ENCODE data around the gene SUGCT.

Gene SUGCT

GRCh38 chr7:40739257-40739656, 604.5 kb downstream of the SUGCT start:
- H3K27ac ChIP-seq = no peak overlapping the region
- DNase-seq (ENCODE audit: low read depth, low spot score) = no peak

- no peak for DNase-seq (ENCODE audit: low read depth, low spot score)
- no peak overlapping the region for H3K27ac ChIP-seq
Measured at GRCh38 chr7:40742270-40742669, 607.5 kb downstream of the SUGCT start.

- H3K27ac ChIP-seq = no peak overlapping the region
- DNase-seq (ENCODE audit: low read depth, low spot score) = no peak
Measured at GRCh38 chr7:40746841-40747556, 612.2 kb downstream of the SUGCT start.

- DNase-seq (ENCODE audit: low read depth, low spot score) = no peak
- H3K27ac ChIP-seq = no peak overlapping the region
Measured at GRCh38 chr7:40747856-40748255, 613.1 kb downstream of the SUGCT start.

- DNase-seq (ENCODE audit: low read depth, low spot score) = no peak
- no peak overlapping the region for H3K27ac ChIP-seq
Measured at GRCh38 chr7:40749877-40750276, 615.1 kb downstream of the SUGCT start.

- DNase-seq (ENCODE audit: low read depth, low spot score) = no peak
- H3K27ac ChIP-seq = no peak overlapping the region
Measured at GRCh38 chr7:40753455-40753854, 618.6 kb downstream of the SUGCT start.

GRCh38 chr7:40755438-40755837, 620.6 kb downstream of the SUGCT start:
- no peak overlapping the region for H3K27ac ChIP-seq
- DNase-seq (ENCODE audit: low read depth, low spot score) = no peak

GRCh38 chr7:40757109-40757508, 622.3 kb downstream of the SUGCT start:
- no peak for DNase-seq (ENCODE audit: low read depth, low spot score)
- no peak overlapping the region for H3K27ac ChIP-seq

- no peak for DNase-seq (ENCODE audit: low read depth, low spot score)
- no peak overlapping the region for H3K27ac ChIP-seq
Measured at GRCh38 chr7:40758590-40758989, 623.8 kb downstream of the SUGCT start.

GRCh38 chr7:40760293-40760964, 625.6 kb downstream of the SUGCT start:
- DNase-seq (ENCODE audit: low read depth, low spot score) = no peak
- H3K27ac ChIP-seq = no peak overlapping the region

GRCh38 chr7:40760987-40761386, 626.2 kb downstream of the SUGCT start:
- no peak for DNase-seq (ENCODE audit: low read depth, low spot score)
- H3K27ac ChIP-seq = no peak overlapping the region

- H3K27ac ChIP-seq = no peak overlapping the region
- DNase-seq (ENCODE audit: low read depth, low spot score) = no peak
Measured at GRCh38 chr7:40761762-40762560, 627.2 kb downstream of the SUGCT start.

GRCh38 chr7:40763319-40764287, 628.8 kb downstream of the SUGCT start:
- H3K27ac ChIP-seq = no peak overlapping the region
- no peak for DNase-seq (ENCODE audit: low read depth, low spot score)

GRCh38 chr7:40765639-40766038, 630.8 kb downstream of the SUGCT start:
- H3K27ac ChIP-seq = no peak overlapping the region
- no peak for DNase-seq (ENCODE audit: low read depth, low spot score)

- no peak overlapping the region for H3K27ac ChIP-seq
- DNase-seq (ENCODE audit: low read depth, low spot score) = no peak
Measured at GRCh38 chr7:40772096-40772495, 637.3 kb downstream of the SUGCT start.

- H3K27ac ChIP-seq = no peak overlapping the region
- DNase-seq (ENCODE audit: low read depth, low spot score) = no peak
Measured at GRCh38 chr7:40773656-40774055, 638.9 kb downstream of the SUGCT start.

GRCh38 chr7:40775877-40776276, 641.1 kb downstream of the SUGCT start:
- no peak overlapping the region for H3K27ac ChIP-seq
- DNase-seq (ENCODE audit: low read depth, low spot score) = no peak

GRCh38 chr7:40777730-40778312, 643.0 kb downstream of the SUGCT start:
- H3K27ac ChIP-seq = no peak overlapping the region
- DNase-seq (ENCODE audit: low read depth, low spot score) = no peak

GRCh38 chr7:40780460-40780859, 645.7 kb downstream of the SUGCT start:
- no peak overlapping the region for H3K27ac ChIP-seq
- no peak for DNase-seq (ENCODE audit: low read depth, low spot score)

- H3K27ac ChIP-seq = no peak overlapping the region
- no peak for DNase-seq (ENCODE audit: low read depth, low spot score)
Measured at GRCh38 chr7:40782836-40783235, 648.0 kb downstream of the SUGCT start.
